GM19463 (cell line): ENCODE results near the gene AMPH.
"Not testable (repeated sequence)": the region's sequence is repeated elsewhere in the genome, so short reads cannot be mapped to it uniquely, and the experiment has no call there.

Experiments
- ATAC-seq: cut with Tn5 transposase; IDR thresholded peaks from one replicate; pipeline ENCODE4 v1.9.1; 2021; ENCODE audit warnings: mild to moderate bottlenecking, moderate library complexity; ENCODE audit not compliant: unreplicated experiment

AMPH gene

DNA sequence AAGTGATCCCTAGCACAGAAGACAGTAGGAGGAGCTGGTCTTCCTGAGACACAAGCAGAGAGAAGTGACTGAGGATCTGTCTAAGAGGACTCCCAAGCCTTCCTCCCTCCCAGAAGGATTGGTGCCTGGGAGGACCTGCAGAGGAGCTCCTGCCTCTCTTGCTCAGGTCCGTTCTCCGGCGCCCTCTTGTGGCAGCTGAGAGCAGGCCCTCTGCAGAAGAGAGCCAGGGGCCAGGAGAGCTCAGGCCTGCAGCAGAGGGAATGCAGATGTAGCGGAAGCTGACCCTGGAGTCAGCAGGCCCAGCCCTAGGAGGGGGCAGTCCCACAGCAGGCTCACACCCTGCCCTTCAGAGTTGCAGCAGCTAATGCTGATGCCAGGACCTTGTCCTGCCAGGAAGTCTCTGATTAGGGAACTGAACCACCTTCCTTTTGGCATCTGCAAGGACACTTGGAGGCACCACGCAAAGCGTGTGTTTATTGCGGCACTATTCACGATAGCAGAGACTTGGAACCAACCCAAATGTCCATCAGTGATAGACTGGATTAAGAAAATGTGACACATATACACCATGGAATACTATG lies 276.8 kb downstream of the AMPH start:
- ATAC-seq = not testable (repeated sequence)

DNA sequence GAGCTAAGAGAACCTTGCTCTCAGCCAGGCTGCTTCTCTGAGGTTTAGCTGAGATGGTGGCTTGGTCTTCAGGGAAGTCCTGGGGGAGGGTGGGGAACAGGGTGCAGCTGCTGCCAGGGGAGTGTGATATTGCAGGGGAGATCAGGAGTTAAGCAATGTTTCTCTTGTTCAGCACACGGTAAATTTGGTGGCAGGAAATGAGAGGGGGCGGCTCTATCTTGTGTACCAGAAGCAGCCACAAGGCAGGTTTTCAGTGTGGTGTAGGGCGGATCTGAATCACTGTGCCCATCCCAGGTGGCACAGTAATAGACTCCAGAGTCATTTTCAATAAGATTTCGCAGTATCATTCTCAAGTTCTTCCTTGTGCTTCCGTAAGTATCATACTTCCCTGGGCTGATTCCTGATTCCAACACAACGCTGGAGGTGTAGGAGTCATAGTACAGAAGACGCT lies 277.7 kb downstream of the AMPH start:
- ATAC-seq = not testable (repeated sequence)

DNA sequence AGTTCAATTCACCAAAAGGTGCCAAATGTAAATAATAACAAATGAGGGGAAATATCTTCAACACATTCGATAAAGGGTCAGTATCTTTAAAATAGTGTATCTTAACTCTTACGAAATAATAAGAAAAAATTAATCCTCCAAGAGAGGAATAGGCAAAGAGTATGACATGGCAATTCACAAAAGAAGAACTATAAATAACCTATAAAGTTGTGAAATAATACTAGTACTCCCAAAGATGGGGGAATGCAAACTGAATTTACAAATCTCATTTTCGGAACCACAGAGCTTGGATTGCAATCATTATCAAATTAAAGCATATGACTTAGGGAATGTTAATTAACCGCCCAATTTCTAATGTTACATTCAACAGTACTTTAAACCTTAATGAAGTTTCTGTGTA lies 279.6 kb downstream of the AMPH start:
- no peak for ATAC-seq

DNA sequence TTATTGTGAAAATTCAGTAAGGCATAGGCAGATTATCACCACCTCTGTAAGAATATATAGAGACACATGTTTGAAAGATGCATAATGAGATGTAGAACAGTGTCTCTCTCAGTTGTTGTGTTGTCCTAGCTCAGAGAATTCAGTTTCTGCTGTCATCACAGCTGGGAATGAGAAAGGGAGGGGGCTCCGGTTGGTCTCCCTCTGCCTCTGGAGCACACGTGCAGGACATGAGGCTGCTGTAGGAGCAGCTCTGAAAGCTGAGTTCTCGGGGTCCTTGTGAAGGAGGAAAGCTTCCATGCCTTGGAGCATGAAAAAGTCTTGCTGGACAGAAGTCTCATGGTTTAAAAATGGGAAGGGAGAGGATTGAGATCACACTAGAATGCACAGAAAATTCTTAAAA lies 280.4 kb downstream of the AMPH start:
- not testable (repeated sequence) for ATAC-seq

DNA sequence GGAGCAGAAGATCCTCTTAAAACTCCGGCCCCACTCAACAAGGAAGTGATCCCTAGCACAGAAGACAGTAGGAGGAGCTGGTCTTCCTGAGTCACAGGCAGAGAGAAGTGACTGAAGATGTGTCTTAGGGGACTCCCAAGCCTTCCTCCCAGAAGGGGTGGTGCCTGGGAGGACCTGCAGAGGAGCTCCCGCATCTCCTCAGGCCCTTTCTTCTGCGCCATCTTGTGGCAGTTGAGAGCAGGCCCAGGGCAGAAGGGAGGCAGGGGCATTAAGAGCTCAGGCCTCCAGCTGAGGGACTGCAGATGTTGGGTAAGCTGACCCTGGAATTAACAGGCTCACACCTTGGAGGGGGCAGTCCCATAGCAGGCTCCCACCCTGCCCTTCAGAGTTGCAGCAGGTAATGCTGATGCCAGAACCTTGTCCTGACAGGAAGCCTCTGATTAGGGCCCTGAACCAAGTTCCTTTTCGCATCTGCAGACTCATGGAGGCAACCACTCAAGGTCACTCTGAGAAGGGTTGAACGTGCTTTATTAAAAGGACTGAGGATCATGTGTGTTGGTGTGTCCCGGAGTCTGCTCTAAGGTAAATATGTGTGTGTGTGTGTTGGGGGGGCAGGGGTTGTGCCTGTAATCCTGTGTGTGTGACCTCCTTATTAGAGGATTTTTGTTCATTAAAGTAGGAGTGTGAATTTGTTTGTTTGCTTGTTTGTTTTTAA lies 281.1 kb downstream of the AMPH start:
- peak; percentile 79 for ATAC-seq

DNA sequence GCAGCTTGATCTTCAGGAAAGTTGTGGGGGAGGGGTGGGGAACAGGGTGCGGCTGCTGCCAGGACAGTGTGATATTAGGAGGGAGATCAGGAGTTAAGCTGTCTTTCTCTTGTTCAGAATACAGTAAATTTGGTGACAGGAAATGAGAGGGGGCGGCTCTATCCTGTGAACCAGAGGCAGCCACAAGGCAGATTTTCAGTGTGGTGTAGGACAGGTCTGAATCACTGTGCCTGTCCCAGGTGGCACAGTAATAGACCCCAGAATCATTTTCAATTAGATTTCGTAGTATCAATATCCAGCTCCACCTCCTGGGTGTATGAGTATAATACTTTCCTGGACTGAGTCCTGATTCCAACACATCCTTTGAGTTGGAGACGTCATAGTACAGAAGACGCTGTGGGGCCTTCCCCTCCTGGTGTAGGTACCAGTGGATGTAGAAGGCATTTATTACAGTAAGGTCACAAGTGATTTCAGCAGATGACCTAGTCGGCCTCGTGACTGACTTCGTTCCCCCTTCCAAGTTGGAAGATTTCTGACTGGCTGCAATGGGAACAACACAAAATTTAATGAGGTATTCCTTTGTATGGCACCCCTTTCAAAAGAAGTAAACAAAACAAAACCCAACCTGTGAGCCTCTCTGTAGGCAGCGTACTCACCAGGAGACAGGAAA lies 281.9 kb downstream of the AMPH start:
- ATAC-seq = peak; percentile 33

DNA sequence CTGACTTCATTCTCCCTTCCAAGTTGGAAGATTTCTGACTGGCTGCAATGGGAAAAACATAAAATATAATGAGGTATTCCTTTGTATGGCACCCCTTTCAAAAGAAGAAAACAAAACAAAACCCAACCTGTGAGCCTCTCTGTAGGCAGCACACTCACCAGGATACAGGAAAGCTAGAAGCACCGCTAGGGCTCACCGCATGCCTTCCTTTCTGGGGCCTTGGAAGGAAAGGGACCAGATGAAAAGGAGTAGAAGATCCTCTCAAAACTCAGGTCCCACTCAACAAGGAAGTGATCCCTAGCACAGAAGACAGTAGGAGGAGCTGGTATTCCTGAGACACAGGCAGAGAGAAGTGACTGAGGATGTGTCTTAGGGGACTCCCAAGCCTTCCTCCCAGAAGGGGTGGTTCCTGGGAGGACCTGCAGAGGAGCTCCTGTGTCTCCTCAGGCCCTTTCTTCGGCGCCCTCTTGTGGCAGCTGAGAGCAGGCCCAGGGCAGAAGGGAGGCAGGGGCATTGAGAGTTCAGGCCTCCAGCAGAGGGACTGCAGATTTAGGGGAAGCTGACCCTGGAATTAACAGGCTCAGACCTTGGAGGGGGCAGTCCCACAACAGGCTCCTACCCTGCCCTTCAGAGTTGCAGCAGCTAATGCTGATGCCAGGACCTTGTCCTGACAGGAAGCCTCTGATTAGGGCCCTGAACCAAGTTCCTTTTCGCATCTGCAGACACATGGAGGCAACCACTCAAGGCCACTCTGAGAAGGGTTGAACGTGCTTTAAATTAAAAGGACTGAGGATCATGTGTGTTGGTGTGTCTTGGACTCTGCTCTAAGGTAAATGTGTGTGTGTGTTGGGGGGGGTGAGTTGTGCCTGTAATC lies 285.6 kb downstream of the AMPH start:
- ATAC-seq = peak; percentile 42

DNA sequence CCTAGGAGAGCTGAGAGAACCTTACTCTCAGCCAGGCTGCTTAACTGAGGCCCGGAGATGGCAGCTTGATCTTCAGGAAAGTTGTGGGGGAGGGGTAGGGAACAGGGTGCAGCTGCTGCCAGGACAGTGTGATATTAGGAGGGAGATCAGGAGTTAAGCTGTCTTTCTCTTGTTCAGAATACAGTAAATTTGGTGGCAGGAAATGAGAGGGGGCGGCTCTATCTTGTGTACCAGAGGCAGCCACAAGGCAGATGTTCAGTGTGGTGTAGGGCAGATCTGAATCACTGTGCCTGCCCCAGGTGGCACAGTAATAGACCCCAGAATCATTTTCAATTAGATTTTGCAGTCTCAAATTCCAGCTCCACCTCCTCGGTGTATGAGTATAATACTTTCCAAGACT lies 286.4 kb downstream of the AMPH start:
- ATAC-seq = peak; percentile 41

DNA sequence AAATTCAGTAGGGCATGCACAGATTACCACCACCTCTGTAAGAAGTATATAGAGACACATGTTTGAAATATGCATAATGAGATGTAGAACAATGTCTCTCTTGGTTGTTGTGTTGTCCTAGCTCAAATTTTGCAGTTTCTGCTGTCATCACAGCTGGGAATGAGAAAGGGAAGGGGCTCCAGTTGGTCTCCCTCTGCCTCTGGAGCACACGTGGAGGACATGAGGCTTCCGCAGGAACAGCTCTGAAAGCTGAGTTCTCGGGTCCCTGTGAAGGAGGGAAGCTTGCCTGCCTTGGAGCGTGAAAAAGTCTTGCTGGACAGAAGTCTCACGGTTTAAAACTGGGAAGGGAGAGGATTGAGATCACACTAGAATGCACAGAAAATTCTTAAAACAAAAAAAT lies 289.0 kb downstream of the AMPH start:
- ATAC-seq = not testable (repeated sequence)

DNA sequence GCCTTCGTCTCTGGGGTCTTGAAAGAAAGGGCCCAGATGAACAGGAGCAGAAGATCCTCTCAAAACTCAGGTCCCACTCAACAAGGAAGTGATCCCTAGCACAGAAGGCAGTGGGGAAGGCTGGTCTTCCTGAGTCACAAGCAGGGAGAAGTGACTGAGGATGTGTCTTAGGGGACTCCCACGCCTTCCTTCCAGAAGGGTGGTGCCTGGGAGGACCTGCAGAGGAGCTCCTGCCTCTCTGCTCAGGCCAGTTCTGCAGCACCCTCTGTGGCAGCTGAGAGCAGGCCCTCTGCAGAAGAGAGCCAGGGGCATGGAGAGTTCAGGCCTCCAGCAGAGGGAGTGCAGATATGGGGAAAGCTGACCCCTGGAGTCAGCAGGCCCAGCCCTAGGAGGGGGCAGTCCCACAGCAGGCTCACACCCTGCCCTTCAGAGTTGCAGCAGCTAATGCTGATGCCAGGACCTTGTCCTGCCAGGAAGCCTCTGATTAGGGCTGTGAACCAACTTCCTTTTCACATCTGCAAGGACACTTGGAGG lies 289.9 kb downstream of the AMPH start:
- ATAC-seq = not testable (repeated sequence)

DNA sequence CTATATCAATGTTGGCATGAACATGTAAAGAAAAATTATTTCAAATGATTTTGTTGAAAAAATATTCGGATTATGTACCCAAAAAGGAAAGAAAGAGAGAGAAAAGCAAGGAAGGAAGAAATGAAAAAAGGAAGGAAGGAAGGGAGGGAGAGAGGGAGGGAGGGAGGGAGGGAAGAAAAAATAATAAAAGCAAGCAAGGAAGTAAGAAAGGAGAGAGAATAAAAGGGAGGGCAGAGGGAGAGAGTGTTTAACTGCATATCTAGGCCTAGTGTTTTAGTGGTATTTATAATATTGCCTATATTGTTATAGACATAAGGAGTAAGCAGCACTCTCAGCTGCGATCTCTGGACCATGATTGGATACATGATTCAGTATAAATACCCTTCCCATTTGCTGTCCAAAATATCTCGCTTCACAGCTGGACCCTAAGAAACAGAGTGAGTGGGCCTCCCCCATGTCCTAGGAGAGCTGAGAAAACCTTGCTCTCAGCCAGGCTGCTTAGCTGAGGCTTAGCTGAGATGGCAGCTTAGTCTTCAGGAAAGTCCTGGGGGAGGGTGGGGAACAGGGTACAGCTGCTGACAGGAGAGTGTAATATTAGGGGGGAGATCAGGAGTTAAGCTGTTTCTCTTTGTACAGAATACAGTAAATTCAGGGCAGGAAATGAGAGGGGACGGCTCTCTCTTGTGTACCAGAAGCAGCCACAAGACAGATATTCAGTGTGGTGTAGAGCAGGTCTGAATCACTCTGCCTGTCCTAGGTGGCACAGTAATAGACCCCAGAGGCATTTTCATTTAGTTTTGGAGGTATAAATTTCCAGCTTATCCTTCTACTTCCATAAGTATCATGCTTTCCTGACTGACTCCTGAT lies 291.0 kb downstream of the AMPH start:
- no peak for ATAC-seq

DNA sequence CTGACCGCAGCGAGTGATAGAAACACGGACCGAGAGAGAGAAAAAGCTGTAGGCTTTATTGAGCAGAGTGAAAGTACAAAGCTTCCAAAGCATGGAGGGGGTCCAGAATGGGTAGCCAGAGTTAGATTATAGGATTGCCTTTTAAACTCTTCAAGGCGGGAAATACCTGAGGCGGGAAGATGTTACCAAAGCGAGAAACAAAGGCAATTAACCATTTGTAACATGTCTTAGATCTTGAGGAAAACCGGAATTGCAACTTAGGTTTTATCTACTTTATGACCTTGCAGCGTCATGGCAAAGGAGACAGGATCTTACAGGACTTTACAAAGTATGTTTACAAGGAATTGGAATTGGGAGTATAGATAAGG lies 295.0 kb downstream of the AMPH start:
- ATAC-seq = not testable (repeated sequence)

DNA sequence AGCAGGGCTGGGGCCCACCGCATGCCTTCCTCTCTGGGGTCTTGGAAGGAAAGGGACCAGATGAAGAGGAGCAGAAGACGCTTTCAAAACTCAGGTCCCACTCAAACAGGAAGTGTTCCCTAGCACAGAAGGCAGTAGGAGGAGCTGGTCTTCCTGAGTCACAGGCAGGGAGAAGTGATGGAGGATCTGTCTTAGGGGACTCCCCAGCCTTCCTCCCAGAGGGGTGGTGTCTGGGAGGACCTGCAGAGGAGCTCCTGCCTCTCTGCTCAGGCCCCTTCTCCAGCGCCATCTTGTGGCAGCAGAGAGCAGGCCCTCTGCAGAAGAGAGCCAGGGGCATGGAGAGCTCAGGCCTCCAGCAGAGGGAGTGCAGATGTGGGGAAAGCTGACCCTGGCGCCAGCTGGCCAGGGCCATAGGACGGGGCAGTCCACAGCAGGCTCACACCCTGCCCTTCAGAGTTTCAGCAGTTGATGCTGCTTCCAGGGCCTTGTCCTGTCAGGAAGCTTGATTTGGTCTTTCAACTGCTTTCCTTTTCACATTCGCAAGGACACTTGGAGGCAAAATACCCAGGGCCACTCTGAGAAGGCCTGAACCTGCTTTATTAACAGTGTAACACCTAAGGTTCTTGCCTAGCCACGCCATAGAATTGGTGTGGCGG lies 295.6 kb downstream of the AMPH start:
- peak; percentile 94 for ATAC-seq

DNA sequence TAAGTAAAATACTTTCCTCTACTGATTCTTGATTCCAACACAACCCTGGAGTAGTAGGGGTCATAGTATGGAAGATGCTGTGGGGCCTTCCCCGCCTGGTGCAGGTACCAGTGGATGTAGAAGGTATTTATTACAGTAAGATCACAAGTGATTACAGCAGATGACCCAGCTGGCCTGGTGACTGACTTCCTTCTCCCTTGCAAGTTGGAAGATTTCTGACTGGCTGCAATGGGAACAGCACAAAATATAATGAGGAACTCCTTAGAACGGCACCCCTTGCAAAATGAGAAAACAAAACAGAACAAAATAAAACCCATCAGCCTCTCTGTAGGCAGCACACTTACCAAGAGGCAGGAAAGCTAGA lies 296.1 kb downstream of the AMPH start:
- no peak for ATAC-seq

DNA sequence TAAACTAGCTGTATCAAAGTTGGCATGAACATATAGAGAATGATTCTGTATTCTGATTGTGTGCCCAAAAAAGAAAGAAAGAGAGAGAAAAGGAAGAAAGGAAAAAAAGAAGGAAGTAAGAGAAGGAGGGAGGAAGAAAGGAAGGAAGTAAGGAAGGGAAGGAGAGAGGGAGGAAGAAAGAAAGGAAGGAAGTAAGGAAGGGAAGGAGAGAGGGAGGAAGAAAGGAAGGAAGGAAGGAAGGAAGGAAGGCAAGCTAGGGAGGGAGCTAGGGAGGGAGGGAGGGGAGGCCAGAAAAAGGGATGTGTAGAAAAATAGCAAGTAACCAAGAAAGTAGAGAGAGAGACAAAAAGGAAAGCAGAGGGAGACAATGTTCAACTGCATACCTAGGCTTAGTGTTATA lies 297.0 kb downstream of the AMPH start:
- ATAC-seq = no peak
